Liver (tissue), 9 donors: Measurements from ENCODE around the gene SNAI3. TPM values are rescaled to one million over a fixed set of nuclear protein-coding genes. Genes with fewer than 3 reads are reported as not detected.

Experiments used
- DNase-seq: peaks from one replicate; pipeline ENCODE4 v3.0.0-alpha.2; 2017; ENCODE audit warnings: low spot score
- H3K27ac ChIP-seq, 2 donors: one replicate each; pipeline ENCODE4 v1.7.0; 2013; ENCODE audit warnings: inconsistent platforms in 2 of 2, low read length in 2 of 2, control low read depth in 1 of 2, low read depth in 1 of 2, mild to moderate bottlenecking in 1 of 2
- H3K27me3 ChIP-seq, 4 donors: one replicate each; pipeline versions ENCODE4 v1.6.1 to v1.7.0; 2013; ENCODE audit warnings: low read length in 3 of 4, inconsistent platforms in 1 of 4, mild to moderate bottlenecking in 1 of 4, moderate library complexity in 1 of 4; ENCODE audit not compliant: control insufficient read depth in 4 of 4, insufficient read depth in 4 of 4
- H3K36me3 ChIP-seq, 4 donors: one replicate each; pipeline versions ENCODE4 v1.6.1 to v1.7.0; 2013; ENCODE audit warnings: low read length in 3 of 4, mild to moderate bottlenecking in 3 of 4, low read depth in 1 of 4, moderate library complexity in 1 of 4; ENCODE audit not compliant: control insufficient read depth in 4 of 4, insufficient read depth in 3 of 4
- H3K4me1 ChIP-seq, 4 donors: one replicate each; pipeline versions ENCODE4 v1.6.1 to v1.7.0; 2013; ENCODE audit warnings: low read length in 3 of 4, mild to moderate bottlenecking in 3 of 4, moderate library complexity in 1 of 4; ENCODE audit not compliant: control insufficient read depth in 4 of 4, insufficient read depth in 4 of 4
- H3K4me3 ChIP-seq, 3 donors: one replicate each; pipeline versions ENCODE4 v1.6.1 to v1.7.0; 2013; ENCODE audit warnings: low read length in 3 of 3, control low read depth in 1 of 3, low read depth in 1 of 3, mild to moderate bottlenecking in 1 of 3
- H3K9ac ChIP-seq, 2 donors: one replicate each; pipeline ENCODE4 v1.7.0; 2013; ENCODE audit warnings: low read length in 2 of 2, mild to moderate bottlenecking in 2 of 2, moderate library complexity in 2 of 2, control low read depth in 1 of 2, low read depth in 1 of 2
- H3K9me3 ChIP-seq, 4 donors: one replicate each; pipeline versions ENCODE4 v1.6.1 to v1.7.0; 2013; ENCODE audit warnings: low read length in 3 of 4; ENCODE audit not compliant: control insufficient read depth in 4 of 4
- CTCF ChIP-seq: fragments of 150-350 bp; IDR thresholded peaks from 2 replicates; pipeline ENCODE4 v1.5.1; 2017; ENCODE audit warnings: improper control_type of control experiment, low read depth, low read length; ENCODE audit not compliant: missing input control
- EGR1 ChIP-seq, 2 donors: IDR thresholded peaks; 2 replicates each; pipeline ENCODE4 v1.6.1; 2016 to 2018; ENCODE audit warnings: antibody characterized with exemption in 2 of 2, low read depth in 2 of 2
- FOXA1 ChIP-seq: IDR thresholded peaks from 2 replicates; pipeline ENCODE4 v1.6.1; 2016; ENCODE audit warnings: antibody characterized with exemption
- FOXA2 ChIP-seq: IDR thresholded peaks from 2 replicates; pipeline ENCODE4 v1.6.1; 2016; ENCODE audit warnings: antibody characterized with exemption
- GABPA ChIP-seq, 2 donors: IDR thresholded peaks in 1 of 2; conservative IDR thresholded peaks in 1 of 2; 2 replicates each; pipeline ENCODE4 v1.6.1; 2016; ENCODE audit warnings: antibody characterized with exemption in 2 of 2, mild to moderate bottlenecking in 1 of 2, moderate library complexity in 1 of 2
- HNF4A ChIP-seq, 2 donors: conservative IDR thresholded peaks; 2 replicates each; pipeline ENCODE4 v1.6.1; 2016; ENCODE audit warnings: antibody characterized with exemption in 2 of 2, mild to moderate bottlenecking in 2 of 2
- HNF4G ChIP-seq: IDR thresholded peaks from 2 replicates; pipeline ENCODE4 v1.6.1; 2016; ENCODE audit warnings: antibody characterized with exemption
- JUND ChIP-seq, 2 donors: IDR thresholded peaks; 2 replicates each; pipeline ENCODE4 v1.6.1; 2016; ENCODE audit warnings: antibody characterized with exemption in 2 of 2
- MAX ChIP-seq: IDR thresholded peaks from 2 replicates; pipeline ENCODE4 v1.6.1; 2016; ENCODE audit warnings: antibody characterized with exemption
- NR2F2 ChIP-seq: IDR thresholded peaks from 2 replicates; pipeline ENCODE4 v1.6.1; 2016; ENCODE audit warnings: antibody characterized with exemption
- RAD21 ChIP-seq, 2 donors: IDR thresholded peaks; 2 replicates each; pipeline ENCODE4 v1.6.1; 2016; ENCODE audit warnings: antibody characterized with exemption in 2 of 2, mild to moderate bottlenecking in 2 of 2
- RXRA ChIP-seq, 2 donors: IDR thresholded peaks; 2 replicates each; pipeline ENCODE4 v1.6.1; 2017 to 2018; ENCODE audit warnings: antibody characterized with exemption in 2 of 2, mild to moderate bottlenecking in 1 of 2
- SP1 ChIP-seq: IDR thresholded peaks from 2 replicates; pipeline ENCODE4 v1.6.1; 2018; ENCODE audit warnings: antibody characterized with exemption, mild to moderate bottlenecking
- TAF1 ChIP-seq: conservative IDR thresholded peaks from 2 replicates; pipeline ENCODE4 v1.6.1; 2016; ENCODE audit warnings: antibody characterized with exemption, mild to moderate bottlenecking
- YY1 ChIP-seq: IDR thresholded peaks from 2 replicates; pipeline ENCODE4 v1.6.1; 2016; ENCODE audit warnings: antibody characterized with exemption, mild to moderate bottlenecking
- ZBTB33 ChIP-seq: IDR thresholded peaks from 2 replicates; pipeline ENCODE4 v1.6.1; 2016; ENCODE audit warnings: antibody characterized with exemption
- WGBS: extraction: QIAGEN DNeasy Blood & Tissue Kit; methylation state at CpG from one replicate; pipeline ENCODE4 v1.1.7; 2013; 5-methylcytosine and 5-hydroxymethylcytosine counted together
- polyA plus RNA-seq, 2 donors: library from polyadenylated mRNA; stranded (reverse) in 1 of 2; unstranded in 1 of 2; fragments of 200-250 nt in 1 of 2; fragments of >200 nt in 1 of 2; fragmentation: Nextera tagmentation in 1 of 2; extraction: Ambion mirVana in 1 of 2; gene quantifications; one replicate each; pipeline versions ENCODE4 v1.2.1 to v1.2.3, GENCODE V29; 2013 to 2015
- total RNA-seq, 2 donors: library from RNA; depleted of rRNA; stranded (reverse); fragments of >200 nt; gene quantifications; one replicate each; pipeline ENCODE4 v1.2.3, GENCODE V29; 2014
- TF ChIP-seq, protein P1 (sequence below): IDR thresholded peaks from 2 replicates; pipeline ENCODE4 v1.6.1; 2016; ENCODE audit warnings: antibody characterized with exemption
- donor health status: healthy.
- donor health status: healthy.
- donor health status: healthy.
- donor health status: healthy.
- donor health status: healthy.

SNAI3 gene
- total and polyA plus RNA-seq, 4 donors = 0.05 to 0.48 (median 0.20) TPM

GRCh38 chr16:88654363-88655052, 31.8 kb downstream of the SNAI3 start:
- no peak for TF ChIP-seq RAD21 (IDR thresholded peaks at IDR 0.05)
- TF ChIP-seq JUND (IDR thresholded peaks at IDR 0.05) = no peak
- no peak for TF ChIP-seq TAF1
- TF ChIP-seq FOXA1 = no peak
- TF ChIP-seq MAX = no peak
- no peak for TF ChIP-seq ZBTB33
- no peak for TF ChIP-seq NR2F2
- no peak for TF ChIP-seq RXRA (IDR thresholded peaks at IDR 0.05)
- TF ChIP-seq, protein P1, sequence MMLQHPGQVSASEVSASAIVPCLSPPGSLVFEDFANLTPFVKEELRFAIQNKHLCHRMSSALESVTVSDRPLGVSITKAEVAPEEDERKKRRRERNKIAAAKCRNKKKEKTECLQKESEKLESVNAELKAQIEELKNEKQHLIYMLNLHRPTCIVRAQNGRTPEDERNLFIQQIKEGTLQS = no peak
- no peak for DNase-seq
- Histone ChIP-seq H3K9me3 (no peaks in the 10 kb centered on the region), H3K4me1 (peaks cover 0 to 6% (median 0%) of the 10 kb centered on the region in 4 donors), H3K4me3 (no peak overlapping the region), H3K36me3 (peaks cover 9 to 40% (median 22%) of the 10 kb centered on the region in 4 donors), H3K27ac (no peak overlapping the region), H3K9ac (no peak overlapping the region), H3K27me3 (no peaks in the 10 kb centered on the region)
- WGBS = 90% methylated on average over 28 of the region's 28 CpGs

- 89% methylated on average over 32 of the region's 32 CpGs for WGBS
- DNase-seq = no peak
- H3K27me3 ChIP-seq = no peaks in the 10 kb centered on the region
- H3K9me3 ChIP-seq = no peaks in the 10 kb centered on the region
- H3K9ac ChIP-seq = no peak overlapping the region
- H3K4me1 ChIP-seq = peaks cover 0 to 11% (median 3%) of the 10 kb centered on the region in 4 donors
- no peak overlapping the region for H3K4me3 ChIP-seq
- TF ChIP-seq HNF4G (no peak), ZBTB33 (no peak), EGR1 (IDR thresholded peaks at IDR 0.05; ENCODE audit: low read depth in 2 of 2) (no peak), GABPA (IDR thresholded peaks at IDR 0.05 in 1 of 2, conservative IDR thresholded peaks at IDR 0.05 in 1 of 2) (no peak), RAD21 (IDR thresholded peaks at IDR 0.05) (no peak), FOXA2 (no peak), CTCF (no peak), YY1 (no peak), HNF4A (conservative IDR thresholded peaks at IDR 0.05) (no peak), NR2F2 (no peak), SP1 (no peak), RXRA (IDR thresholded peaks at IDR 0.05) (no peak), MAX (no peak), TAF1 (no peak)
- TF ChIP-seq, protein P1 = no peak
- peaks cover 9 to 40% (median 22%) of the 10 kb centered on the region in 4 donors for H3K36me3 ChIP-seq
- H3K27ac ChIP-seq = no peak overlapping the region
Observed at GRCh38 chr16:88653596-88654362, 32.5 kb downstream of the SNAI3 start.
